Activated CD8-positive, alpha-beta memory T cell treated with anti-CD3 and anti-CD28 coated beads, Interleukin-2, amount 50 U/mL, for 48 hours (primary cell): ENCODE results near the gene SLC35B3.
"Not testable (repeated sequence)": the region's sequence is repeated elsewhere in the genome, so short reads cannot be mapped to it uniquely, and the experiment has no call there.

Experiments
- DNase-seq: peaks from one replicate; pipeline ENCODE4 v3.0.0-alpha.2; 2020

The SLC35B3 gene

GRCh38 chr6:8435093-8435844 lies at the start of gene SLC35B3:
SLC35B3 (minus strand) TSS chr6:8435545.
- DNase-seq = peak; percentile 99

- DNase-seq = no peak
These were observed 48.3 kb upstream of the SLC35B3 start for GRCh38 chr6:8483650-8484049.

GRCh38 chr6:8481727-8482126 lies 46.4 kb upstream of the SLC35B3 start:
- no peak for DNase-seq

- no peak for DNase-seq
These were observed 43.1 kb upstream of the SLC35B3 start for GRCh38 chr6:8478418-8478817.

GRCh38 chr6:8476656-8477055 lies 41.3 kb upstream of the SLC35B3 start:
- DNase-seq = no peak

- DNase-seq = no peak
These were observed 33.4 kb upstream of the SLC35B3 start for GRCh38 chr6:8468552-8469356.

GRCh38 chr6:8462694-8463093 lies 27.3 kb upstream of the SLC35B3 start:
- DNase-seq = no peak

GRCh38 chr6:8462169-8462568 lies 26.8 kb upstream of the SLC35B3 start:
- DNase-seq = no peak

GRCh38 chr6:8446391-8446790 lies 11.0 kb upstream of the SLC35B3 start:
- no peak for DNase-seq

GRCh38 chr6:8445930-8446329 lies 10.6 kb upstream of the SLC35B3 start:
- DNase-seq = not testable (repeated sequence)

- DNase-seq = no peak
These were observed 6.8 kb upstream of the SLC35B3 start for GRCh38 chr6:8442150-8442549.

- no peak for DNase-seq
These were observed 6.1 kb upstream of the SLC35B3 start for GRCh38 chr6:8441452-8441851.

GRCh38 chr6:8439601-8440268 lies 4.4 kb upstream of the SLC35B3 start:
- no peak for DNase-seq

GRCh38 chr6:8437813-8438212 lies 2.5 kb upstream of the SLC35B3 start:
- DNase-seq = no peak

GRCh38 chr6:8436966-8437365 lies 1.6 kb upstream of the SLC35B3 start:
- DNase-seq = no peak

- no peak for DNase-seq
These were observed 462 bp upstream of the SLC35B3 start for GRCh38 chr6:8435845-8436168.

- DNase-seq = no peak
These were observed 635 bp downstream of the SLC35B3 start for GRCh38 chr6:8434727-8435092.

- DNase-seq = no peak
These were observed 2.7 kb downstream of the SLC35B3 start for GRCh38 chr6:8432614-8433013.

- no peak for DNase-seq
These were observed 5.5 kb downstream of the SLC35B3 start for GRCh38 chr6:8429821-8430220.

- DNase-seq = not testable (repeated sequence)
These were observed 8.8 kb downstream of the SLC35B3 start for GRCh38 chr6:8426544-8426943.

GRCh38 chr6:8420031-8420588 lies 15.2 kb downstream of the SLC35B3 start:
- DNase-seq = no peak

- DNase-seq = no peak
These were observed 19.4 kb downstream of the SLC35B3 start for GRCh38 chr6:8415913-8416312.

GRCh38 chr6:8415280-8415679 lies 20.1 kb downstream of the SLC35B3 start:
- DNase-seq = no peak

GRCh38 chr6:8414844-8415243 lies 20.5 kb downstream of the SLC35B3 start:
- DNase-seq = no peak
